Fibroblast of pulmonary artery (primary cell): Measurements from ENCODE around the gene HOXA3.
A peak's percentile ranks its signal among the peaks of the same experiment; 100 is the strongest.

Source experiments
- DNase-seq: peaks from one replicate; pipeline ENCODE4 v3.0.0-alpha.2; 2010; ENCODE audit warnings: low read depth
- H3K4me3 ChIP-seq: replicated peaks from 2 replicates; pipeline ENCODE4 v1.5.1; 2011; ENCODE audit warnings: low read depth, mild to moderate bottlenecking, control low read depth, low read length, moderate library complexity
- TF ChIP-seq, protein P1 (sequence below): IDR thresholded peaks from 2 replicates; pipeline ENCODE4 v1.5.1; 2011; ENCODE audit warnings: mild to moderate bottlenecking, control low read depth, low read length, inconsistent platforms; ENCODE audit errors: missing control alignments

The HOXA3 gene

DNA sequence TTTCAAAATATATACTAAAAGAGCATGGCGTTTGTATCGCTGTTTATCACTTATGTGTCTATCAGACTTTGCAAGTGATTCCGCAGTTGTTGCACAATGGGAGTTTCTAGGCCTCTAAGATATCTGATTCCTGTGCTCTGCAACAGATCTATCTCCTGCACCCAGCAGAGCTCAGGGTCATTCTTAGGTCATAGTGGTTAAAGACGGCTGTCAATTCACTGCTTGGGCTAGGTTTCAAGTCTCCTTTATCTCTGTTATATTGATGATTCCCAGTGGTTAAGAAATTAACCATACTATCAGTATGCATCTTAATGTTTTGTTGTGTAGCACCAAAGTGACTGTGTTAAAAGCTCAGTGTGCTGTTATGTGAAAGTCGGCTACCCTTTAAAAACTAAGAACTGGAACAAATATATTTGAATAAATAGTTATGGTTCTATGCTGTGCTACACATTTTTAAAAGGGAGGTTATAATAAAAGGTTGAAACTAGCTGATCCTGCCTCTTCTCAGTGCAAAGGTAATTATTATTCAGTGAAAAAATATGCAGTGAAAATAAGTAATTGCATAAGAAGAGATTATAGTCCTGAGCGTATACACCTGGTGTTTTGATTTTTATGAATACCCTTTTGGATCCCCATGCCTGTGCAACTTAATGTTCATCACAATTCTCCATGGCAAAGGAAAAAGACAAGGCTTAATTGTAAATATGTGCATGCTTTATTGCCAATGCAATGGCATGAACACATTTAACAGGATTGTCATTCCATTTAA is 80.6 kb downstream of the HOXA3 start:
- TF ChIP-seq, protein P1, sequence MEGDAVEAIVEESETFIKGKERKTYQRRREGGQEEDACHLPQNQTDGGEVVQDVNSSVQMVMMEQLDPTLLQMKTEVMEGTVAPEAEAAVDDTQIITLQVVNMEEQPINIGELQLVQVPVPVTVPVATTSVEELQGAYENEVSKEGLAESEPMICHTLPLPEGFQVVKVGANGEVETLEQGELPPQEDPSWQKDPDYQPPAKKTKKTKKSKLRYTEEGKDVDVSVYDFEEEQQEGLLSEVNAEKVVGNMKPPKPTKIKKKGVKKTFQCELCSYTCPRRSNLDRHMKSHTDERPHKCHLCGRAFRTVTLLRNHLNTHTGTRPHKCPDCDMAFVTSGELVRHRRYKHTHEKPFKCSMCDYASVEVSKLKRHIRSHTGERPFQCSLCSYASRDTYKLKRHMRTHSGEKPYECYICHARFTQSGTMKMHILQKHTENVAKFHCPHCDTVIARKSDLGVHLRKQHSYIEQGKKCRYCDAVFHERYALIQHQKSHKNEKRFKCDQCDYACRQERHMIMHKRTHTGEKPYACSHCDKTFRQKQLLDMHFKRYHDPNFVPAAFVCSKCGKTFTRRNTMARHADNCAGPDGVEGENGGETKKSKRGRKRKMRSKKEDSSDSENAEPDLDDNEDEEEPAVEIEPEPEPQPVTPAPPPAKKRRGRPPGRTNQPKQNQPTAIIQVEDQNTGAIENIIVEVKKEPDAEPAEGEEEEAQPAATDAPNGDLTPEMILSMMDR, result no peak
- no peak for DNase-seq
- H3K4me3 ChIP-seq, result no peak overlapping the region

GRCh38 chr7:27068259-27068658 is 84.1 kb downstream of the HOXA3 start:
- no peak overlapping the region for H3K4me3 ChIP-seq
- TF ChIP-seq, protein P1, result no peak
- no peak for DNase-seq

- no peak overlapping the region for H3K4me3 ChIP-seq
- peak; percentile 36 for DNase-seq
- TF ChIP-seq, protein P1, result no peak
These were observed 86.2 kb downstream of the HOXA3 start for GRCh38 chr7:27066148-27066547.

- TF ChIP-seq, protein P1, result no peak
- no peak for DNase-seq
- H3K4me3 ChIP-seq, result no peak overlapping the region
These were observed 86.7 kb downstream of the HOXA3 start for GRCh38 chr7:27065709-27066108.

- TF ChIP-seq, protein P1, result no peak
- no peak for DNase-seq
- no peak overlapping the region for H3K4me3 ChIP-seq
These were observed 87.7 kb downstream of the HOXA3 start for GRCh38 chr7:27064661-27065060.

DNA sequence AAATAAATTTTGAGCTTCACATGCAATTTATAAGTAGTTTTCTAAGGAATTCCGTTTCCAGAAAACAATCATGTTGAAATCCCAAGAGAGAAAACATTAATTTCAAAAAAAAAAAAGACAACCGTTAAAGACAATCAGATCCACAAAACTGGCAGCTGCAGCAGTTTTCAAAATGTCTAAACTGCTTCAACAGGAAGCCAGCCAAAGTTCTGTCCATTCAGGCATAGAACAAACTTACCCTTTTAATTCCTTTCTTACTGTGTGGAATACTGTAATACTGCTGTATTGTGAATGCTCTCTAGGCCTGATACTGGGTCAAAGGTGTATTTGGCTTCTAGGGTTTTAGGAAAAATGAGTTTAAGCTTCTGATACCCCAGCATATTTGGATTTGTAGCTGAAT is 88.2 kb downstream of the HOXA3 start:
- peak; percentile 4 for DNase-seq
- TF ChIP-seq, protein P1, result no peak
- no peak overlapping the region for H3K4me3 ChIP-seq

GRCh38 chr7:27062946-27063345 is 89.4 kb downstream of the HOXA3 start:
- peak; percentile 2 for DNase-seq
- H3K4me3 ChIP-seq, result no peak overlapping the region
- TF ChIP-seq, protein P1, result no peak
